Colon (tissue), 2 donors: ENCODE measurements around the gene ALKAL2.

Source experiments
- FAIRE-seq: peaks from 2 replicates; lab custom pipeline; 2012; peaks lifted over from hg19 to GRCh38; lab: Jason Lieb, UNC
- donor health status: control.
- donor health status: control.

The ALKAL2 gene

GRCh38 chr2:290090-290722 is 2.3 kb upstream of the ALKAL2 start:
- FAIRE-seq = no peak

- no peak for FAIRE-seq
Observed at GRCh38 chr2:289362-290089, 1.6 kb upstream of the ALKAL2 start.

- FAIRE-seq = no peak
Observed at GRCh38 chr2:288758-289361, 969 bp upstream of the ALKAL2 start.

GRCh38 chr2:287471-287885 is 413 bp downstream of the ALKAL2 start:
- FAIRE-seq = no peak

- FAIRE-seq = no peak
Observed at GRCh38 chr2:286774-287392, 1.0 kb downstream of the ALKAL2 start.

GRCh38 chr2:286035-286434 is 1.9 kb downstream of the ALKAL2 start:
- FAIRE-seq = no peak

- no peak for FAIRE-seq
Observed at GRCh38 chr2:285531-285930, 2.4 kb downstream of the ALKAL2 start.

- FAIRE-seq = no peak
Observed at GRCh38 chr2:284896-285492, 2.9 kb downstream of the ALKAL2 start.

GRCh38 chr2:283996-284794 is 3.7 kb downstream of the ALKAL2 start:
- no peak for FAIRE-seq

- no peak for FAIRE-seq
Observed at GRCh38 chr2:282371-283263, 5.3 kb downstream of the ALKAL2 start.

- FAIRE-seq = no peak
Observed at GRCh38 chr2:281381-281780, 6.5 kb downstream of the ALKAL2 start.

- no peak for FAIRE-seq
Observed at GRCh38 chr2:280650-281110, 7.2 kb downstream of the ALKAL2 start.

GRCh38 chr2:279956-280649 is 7.8 kb downstream of the ALKAL2 start:
- FAIRE-seq = no peak

- FAIRE-seq = no peak
Observed at GRCh38 chr2:279366-279765, 8.5 kb downstream of the ALKAL2 start.

GRCh38 chr2:278927-279320 is 9.0 kb downstream of the ALKAL2 start:
- no peak for FAIRE-seq

GRCh38 chr2:278312-278926 is 9.5 kb downstream of the ALKAL2 start:
- no peak for FAIRE-seq

GRCh38 chr2:275466-275865 is 12.4 kb downstream of the ALKAL2 start:
- FAIRE-seq = no peak

- no peak for FAIRE-seq
Observed at GRCh38 chr2:274503-274902, 13.4 kb downstream of the ALKAL2 start.

- FAIRE-seq = no peak
Observed at GRCh38 chr2:273333-273732, 14.6 kb downstream of the ALKAL2 start.

GRCh38 chr2:271917-272316 is 16.0 kb downstream of the ALKAL2 start:
- no peak for FAIRE-seq
